HepG2 (cell line): Measurements from ENCODE around the gene VPS4B. TPM values are rescaled to one million over a fixed set of nuclear protein-coding genes. Genes with fewer than 3 reads are reported as not detected.

Experiments
- DR1 ChIP-seq: sonication (generic); formaldehyde crosslinking; IDR thresholded peaks from 2 replicates; pipeline ENCODE4 v1.8.0; 2021; ENCODE audit warnings: mild to moderate bottlenecking, missing genetic modification reagents, inconsistent platforms
- ELF1 ChIP-seq: sonication (generic); formaldehyde crosslinking; IDR thresholded peaks from 2 replicates; pipeline ENCODE4 v1.4.0; 2020; ENCODE audit warnings: missing genetic modification reagents
- IKZF4 ChIP-seq: sonication (generic); formaldehyde crosslinking; IDR thresholded peaks from 2 replicates; pipeline ENCODE4 v1.5.1; 2020; ENCODE audit warnings: borderline replicate concordance, mild to moderate bottlenecking, low read depth, missing genetic modification reagents; ENCODE audit errors: not compliant biosample characterization
- NCOA5 ChIP-seq: sonication (generic); formaldehyde crosslinking; IDR thresholded peaks from 2 replicates; pipeline ENCODE4 v1.4.0; 2020; ENCODE audit warnings: missing genetic modification reagents
- PPARG ChIP-seq: conservative IDR thresholded peaks from 2 replicates; pipeline ENCODE4 v1.6.1; 2016; ENCODE audit warnings: missing biosample characterization, missing genetic modification reagents
- RERE ChIP-seq: IDR thresholded peaks from 2 replicates; pipeline ENCODE4 v1.6.1; 2016; ENCODE audit warnings: low read depth, missing genetic modification reagents, missing compliant biosample characterization
- SAP130 ChIP-seq: IDR thresholded peaks from 2 replicates; pipeline ENCODE4 v1.6.1; 2016; ENCODE audit warnings: low read depth
- SP140L ChIP-seq: sonication (generic); formaldehyde crosslinking; IDR thresholded peaks from 2 replicates; pipeline ENCODE4 v1.4.0; 2020; ENCODE audit warnings: missing genetic modification reagents, borderline replicate concordance
- ZBTB26 ChIP-seq: IDR thresholded peaks from 2 replicates; pipeline ENCODE4 v1.6.1; 2016; ENCODE audit warnings: missing compliant biosample characterization, missing genetic modification reagents, borderline replicate concordance
- ZFP37 ChIP-seq: sonication (generic); formaldehyde crosslinking; IDR thresholded peaks from 2 replicates; pipeline ENCODE4 v1.4.0; 2020; ENCODE audit warnings: missing genetic modification reagents, borderline replicate concordance
- ZNF317 ChIP-seq: sonication (generic); formaldehyde crosslinking; IDR thresholded peaks from 2 replicates; pipeline ENCODE4 v1.5.0; 2020; ENCODE audit warnings: mild to moderate bottlenecking, missing genetic modification reagents
- ZNF362 ChIP-seq: sonication (generic); formaldehyde crosslinking; IDR thresholded peaks from 2 replicates; pipeline ENCODE4 v1.4.0; 2020; ENCODE audit warnings: missing genetic modification reagents, mild to moderate bottlenecking, borderline replicate concordance
- ZNF543 ChIP-seq: sonication (generic); formaldehyde crosslinking; IDR thresholded peaks from 2 replicates; pipeline ENCODE4 v1.4.0; 2020; ENCODE audit warnings: mild to moderate bottlenecking, missing genetic modification reagents
- ZNF558 ChIP-seq: sonication (generic); formaldehyde crosslinking; IDR thresholded peaks from 2 replicates; pipeline ENCODE4 v1.9.0; 2022; ENCODE audit warnings: mild to moderate bottlenecking, missing genetic modification reagents, borderline replicate concordance
- ZNF607 ChIP-seq: sonication (generic); formaldehyde crosslinking; IDR thresholded peaks from 2 replicates; pipeline ENCODE4 v1.5.1; 2020; ENCODE audit warnings: missing genetic modification reagents, mild to moderate bottlenecking, borderline replicate concordance
- ZNF75D ChIP-seq: sonication (generic); formaldehyde crosslinking; IDR thresholded peaks from 2 replicates; pipeline ENCODE4 v1.8.1; 2023; ENCODE audit warnings: missing genetic modification reagents, mild to moderate bottlenecking, borderline replicate concordance
- ZNF766 ChIP-seq: sonication (generic); formaldehyde crosslinking; IDR thresholded peaks from 2 replicates; pipeline ENCODE4 v1.5.0; 2020; ENCODE audit warnings: missing genetic modification reagents, borderline replicate concordance
- ZNF790 ChIP-seq: sonication (generic); formaldehyde crosslinking; IDR thresholded peaks from 2 replicates; pipeline ENCODE4 v1.8.0; 2022; ENCODE audit warnings: missing genetic modification reagents, mild to moderate bottlenecking, borderline replicate concordance
- ZNF792 ChIP-seq: IDR thresholded peaks from 2 replicates; pipeline ENCODE4 v1.6.1; 2016
- polyA plus RNA-seq, 8 experiments: library from polyadenylated mRNA; depleted of rRNA in 3 of 8; stranded (reverse) in 7 of 8; unstranded in 1 of 8; fragments of >200 nt; fragmentation: Illumina TruSeq in 4 of 8; extraction: Trizol in 4 of 8; gene quantifications; 2 replicates each; pipeline versions ENCODE4 v1.2.1 to v1.2.3, GENCODE V29; 2011 to 2016; ENCODE audit warnings: low read depth in 4 of 8, missing spikeins in 1 of 8, mixed read lengths in 1 of 8; ENCODE audit not compliant: insufficient read depth in 1 of 8
- total RNA-seq, 5 experiments: library from RNA; depleted of rRNA; stranded (reverse); fragments of >200 nt; fragmentation: Illumina TruSeq; extraction: Trizol; gene quantifications; 2 replicates each; pipeline ENCODE4 v1.2.3, GENCODE V29; 2016; ENCODE audit warnings: low read depth in 1 of 5
- TF ChIP-seq, protein P1 (sequence below): sonication (generic); formaldehyde crosslinking; IDR thresholded peaks from 2 replicates; pipeline ENCODE4 v1.5.0; 2020; ENCODE audit warnings: mild to moderate bottlenecking, missing genetic modification reagents, moderate library complexity

Gene VPS4B
- total and polyA plus RNA-seq, 2 of the 13 experiments (the other 11 are each of a cell fraction or from before 2014, with no cell fraction given) = 12.8 to 25.9 TPM

DNA sequence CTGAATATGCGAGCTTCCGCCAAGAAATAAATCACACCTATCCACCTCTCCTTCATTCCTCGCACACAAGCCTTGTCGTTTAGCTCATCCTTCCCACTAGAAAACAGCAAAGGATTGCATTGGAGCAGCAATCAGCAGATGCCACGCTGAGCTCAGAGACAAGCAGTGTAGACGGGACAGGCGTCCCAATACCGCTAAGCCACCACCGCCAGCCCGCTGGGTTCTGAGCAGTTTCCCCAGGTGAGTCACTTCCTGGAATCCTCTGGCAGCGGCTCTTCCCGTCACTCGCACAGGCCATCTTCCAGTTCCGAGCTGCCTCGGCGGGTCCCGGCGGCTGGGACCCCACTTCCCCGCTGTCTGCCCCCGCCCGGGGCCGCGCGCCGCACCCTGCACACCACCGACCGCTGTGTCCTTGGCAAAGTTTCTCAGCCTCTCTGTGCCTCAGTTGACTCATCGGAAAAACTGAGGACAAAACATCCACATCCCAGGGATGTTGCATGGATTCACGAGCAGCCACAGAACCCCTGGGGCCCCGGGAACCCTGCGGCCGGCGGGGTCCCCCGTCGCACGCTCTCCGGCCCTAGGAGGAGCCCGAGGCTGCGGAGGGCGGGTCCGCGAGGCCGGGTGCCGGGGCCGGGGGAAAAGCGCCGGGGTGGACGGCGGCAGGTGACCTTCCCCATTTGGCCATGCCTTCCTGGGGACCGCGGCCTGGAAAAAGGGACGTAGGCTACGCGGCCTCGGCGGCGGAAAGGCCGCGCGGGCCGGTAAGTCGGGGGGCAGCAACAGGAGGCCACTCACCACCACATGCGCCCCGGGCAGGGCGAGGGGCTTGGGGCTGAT is 55.8 kb downstream of the VPS4B start (continued):
- TF ChIP-seq ZNF362 (no peak), ELF1 (CRISPR knock-in tag) (peak; percentile 80), PPARG (no peak), ZFP37 (CRISPR knock-in tag) (no peak), ZNF766 (no peak), DR1 (CRISPR knock-in tag) (no peak), ZNF543 (CRISPR knock-in tag) (no peak; the same call in 1 of the 2 replicates), RERE (CRISPR knock-in tag) (no peak), ZNF790 (0 out of 2 replicates have a peak, but pooled peaks have one; percentile 62), ZBTB26 (0 out of 2 replicates have a peak, but pooled peaks have one; percentile 14), IKZF4 (CRISPR knock-in tag) (no peak), SP140L (no peak), SAP130 (CRISPR knock-in tag) (peak; percentile 78), ZNF558 (no peak), ZNF607 (CRISPR knock-in tag) (no peak), NCOA5 (no peak), ZNF317 (CRISPR knock-in tag) (no peak), ZNF792 (peak; percentile 81), ZNF75D (CRISPR knock-in tag) (0 out of 2 replicates have a peak, but pooled peaks have one; percentile 43)
- TF ChIP-seq, protein P1, sequence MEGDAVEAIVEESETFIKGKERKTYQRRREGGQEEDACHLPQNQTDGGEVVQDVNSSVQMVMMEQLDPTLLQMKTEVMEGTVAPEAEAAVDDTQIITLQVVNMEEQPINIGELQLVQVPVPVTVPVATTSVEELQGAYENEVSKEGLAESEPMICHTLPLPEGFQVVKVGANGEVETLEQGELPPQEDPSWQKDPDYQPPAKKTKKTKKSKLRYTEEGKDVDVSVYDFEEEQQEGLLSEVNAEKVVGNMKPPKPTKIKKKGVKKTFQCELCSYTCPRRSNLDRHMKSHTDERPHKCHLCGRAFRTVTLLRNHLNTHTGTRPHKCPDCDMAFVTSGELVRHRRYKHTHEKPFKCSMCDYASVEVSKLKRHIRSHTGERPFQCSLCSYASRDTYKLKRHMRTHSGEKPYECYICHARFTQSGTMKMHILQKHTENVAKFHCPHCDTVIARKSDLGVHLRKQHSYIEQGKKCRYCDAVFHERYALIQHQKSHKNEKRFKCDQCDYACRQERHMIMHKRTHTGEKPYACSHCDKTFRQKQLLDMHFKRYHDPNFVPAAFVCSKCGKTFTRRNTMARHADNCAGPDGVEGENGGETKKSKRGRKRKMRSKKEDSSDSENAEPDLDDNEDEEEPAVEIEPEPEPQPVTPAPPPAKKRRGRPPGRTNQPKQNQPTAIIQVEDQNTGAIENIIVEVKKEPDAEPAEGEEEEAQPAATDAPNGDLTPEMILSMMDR (CRISPR knock-in tag) = 0 out of 2 replicates have a peak, but pooled peaks have one; percentile 0
